NCI-H1417 treated with DMSO at 0.1 percent for 48 hours (cell line): ENCODE measurements around the gene NFKBIZ.

Experiments used
- DNase-seq: peaks from one replicate; lab custom pipeline; 2025; lab: John Stamatoyannopoulos, UW

Gene NFKBIZ

DNA sequence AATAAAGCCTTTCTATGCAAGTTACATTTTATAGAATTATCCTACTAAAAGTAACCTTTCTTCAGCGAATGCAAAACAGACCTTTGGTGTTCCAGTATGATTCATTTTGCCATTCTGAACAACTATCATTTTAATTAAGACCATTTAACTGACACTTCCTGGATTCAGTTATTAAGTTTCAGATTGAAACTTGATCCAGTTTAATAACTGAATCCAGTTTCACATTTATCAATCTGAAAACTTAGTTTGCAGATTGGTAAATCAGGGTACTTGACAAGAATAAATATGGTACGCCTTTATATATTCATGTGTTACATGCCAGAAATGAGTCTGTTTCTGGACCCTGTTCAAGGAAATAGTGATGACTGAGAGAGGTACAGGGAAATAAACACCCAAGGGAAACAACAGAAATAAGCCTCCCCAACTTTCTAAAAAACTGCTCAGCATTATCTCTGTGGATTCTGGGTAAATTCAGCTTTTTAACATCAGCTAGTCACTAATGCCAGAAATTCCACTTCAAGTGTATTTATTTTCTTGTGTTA is 23.3 kb upstream of the NFKBIZ start:
- no peak for DNase-seq

DNA sequence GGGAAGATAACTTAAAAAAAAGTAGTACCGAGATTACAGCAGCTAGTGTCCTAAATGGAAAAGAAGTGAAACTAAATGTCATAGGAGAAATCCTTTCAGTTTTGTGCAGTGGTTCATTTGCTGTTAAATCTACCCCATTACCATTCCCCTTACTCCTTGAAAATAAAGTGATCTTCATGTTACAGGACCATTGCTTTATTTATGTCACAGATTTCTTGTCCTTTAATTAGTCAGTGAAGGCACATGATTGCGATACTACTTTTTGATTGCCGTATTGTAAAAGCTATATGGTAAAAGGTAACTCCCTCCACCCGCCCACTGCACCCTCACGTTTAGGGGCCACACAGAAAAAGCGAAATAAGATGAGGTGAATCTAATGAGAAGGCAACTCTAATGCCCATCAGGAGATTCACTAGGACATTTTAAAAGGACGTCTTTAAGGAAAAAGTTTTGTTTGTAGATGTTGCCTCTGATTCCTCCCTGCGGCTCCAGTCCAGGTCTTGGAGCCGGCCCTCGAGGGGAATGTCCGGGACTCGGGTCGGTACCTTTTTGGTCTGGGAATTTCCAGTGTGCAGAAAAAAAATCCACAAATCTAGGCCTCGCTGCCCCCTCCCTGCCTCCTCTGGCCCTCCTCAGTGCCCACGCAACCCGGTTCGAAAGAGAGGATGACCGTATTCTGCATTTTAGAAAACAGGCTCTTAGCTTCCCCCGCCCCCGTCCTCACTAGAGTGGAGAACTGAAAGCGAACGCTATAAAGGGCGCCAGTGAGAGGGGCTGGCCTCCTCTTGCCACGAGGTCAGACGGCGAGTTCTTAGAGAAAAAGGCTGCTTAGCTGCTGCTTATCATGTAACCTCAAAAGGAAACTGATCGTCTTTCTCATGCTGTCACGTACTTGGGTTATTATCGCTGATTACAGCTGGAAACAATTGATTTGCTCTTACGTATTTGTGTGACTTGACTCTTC is 21.8 kb upstream of the NFKBIZ start:
- DNase-seq: no peak

DNA sequence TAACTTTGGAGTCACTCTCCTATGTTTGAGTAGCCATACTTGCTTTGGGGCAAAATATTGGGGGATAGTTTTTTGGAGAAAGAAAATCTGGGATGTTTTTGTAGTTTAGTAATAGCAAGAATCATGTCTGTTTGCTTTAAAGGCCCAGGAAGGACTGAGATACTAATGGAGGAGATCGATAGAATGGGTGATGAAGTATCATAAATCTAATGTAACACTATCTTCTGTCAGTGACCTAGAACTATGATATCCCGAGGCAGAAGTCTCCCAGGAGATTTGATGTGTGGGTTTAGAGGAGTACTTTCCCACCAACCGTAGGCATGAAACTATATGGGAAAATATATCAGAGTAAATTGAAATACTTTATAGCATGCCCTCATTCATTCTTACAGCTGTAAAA is 21.0 kb upstream of the NFKBIZ start:
- DNase-seq: no peak

DNA sequence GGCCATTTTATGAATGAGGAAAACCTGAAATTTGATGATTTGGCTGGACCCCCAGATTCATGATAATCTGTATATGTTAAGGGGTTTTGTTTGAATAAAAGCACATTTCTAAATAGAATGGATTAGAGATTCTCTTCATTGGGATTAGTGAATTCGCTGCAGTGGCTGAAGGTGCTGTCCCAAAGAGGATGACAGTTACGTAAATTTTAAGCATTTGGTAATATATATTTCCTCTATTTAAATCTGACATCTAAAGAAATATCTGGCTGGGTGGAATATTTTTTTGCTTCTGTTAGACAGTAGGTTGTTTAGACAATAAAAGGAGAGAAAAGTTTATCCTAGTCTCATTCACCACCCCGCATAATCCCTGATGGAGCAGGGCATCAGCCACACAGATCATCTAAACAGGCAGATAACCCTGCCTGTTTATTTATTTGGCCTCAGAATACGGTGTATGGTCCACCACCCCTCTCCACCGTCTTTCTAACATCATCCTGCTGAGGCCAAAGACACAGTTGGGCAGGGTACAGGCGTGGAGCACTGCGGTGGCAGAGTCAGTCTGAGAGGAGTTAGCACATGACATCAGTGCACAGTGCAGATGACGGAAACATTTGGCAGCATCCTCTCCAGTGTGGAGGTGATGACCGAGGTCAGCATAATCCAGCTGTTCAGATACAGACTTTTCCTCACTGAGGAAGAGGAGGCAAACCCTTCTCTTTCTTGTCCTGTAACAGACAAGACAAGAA is 20.4 kb upstream of the NFKBIZ start:
- no peak for DNase-seq

DNA sequence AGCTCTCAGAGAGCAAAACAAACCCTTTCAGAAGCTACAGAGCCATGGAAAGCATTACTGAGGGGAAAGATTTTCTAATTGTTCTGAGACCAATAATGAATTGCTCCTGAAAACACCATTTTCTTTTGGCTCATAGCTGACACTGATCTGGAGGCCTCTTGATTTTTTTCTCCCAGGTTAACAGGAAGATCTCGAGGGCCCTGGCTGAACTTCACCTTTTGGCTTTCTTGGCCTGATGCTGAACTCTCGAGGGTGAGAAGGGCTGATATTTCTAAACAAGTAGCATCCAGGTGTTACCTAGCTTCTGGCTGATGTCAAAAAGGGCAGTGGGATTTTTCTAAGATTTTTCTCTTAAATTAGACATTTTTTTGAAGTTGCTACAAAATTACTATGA is 19.9 kb upstream of the NFKBIZ start:
- DNase-seq: no peak

DNA sequence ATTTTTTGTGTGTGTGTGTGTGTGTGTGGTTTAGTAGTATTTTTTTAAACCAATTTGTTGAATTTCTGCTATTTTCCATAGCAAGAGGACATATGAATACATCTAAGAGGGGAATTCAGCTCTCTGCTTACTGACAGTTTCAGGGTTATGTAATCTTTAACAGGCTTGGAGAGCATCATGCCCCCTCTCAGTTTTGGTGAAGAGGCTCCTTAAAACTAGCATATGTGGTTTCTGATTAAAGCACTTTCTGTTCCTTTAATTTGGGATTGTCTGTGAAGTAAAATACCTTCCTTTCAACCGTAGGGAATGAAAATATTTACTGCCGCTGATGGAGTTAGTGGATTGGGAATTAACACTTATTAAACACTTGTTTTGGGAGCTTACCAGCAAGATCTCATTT is 19.4 kb upstream of the NFKBIZ start:
- no peak for DNase-seq

DNA sequence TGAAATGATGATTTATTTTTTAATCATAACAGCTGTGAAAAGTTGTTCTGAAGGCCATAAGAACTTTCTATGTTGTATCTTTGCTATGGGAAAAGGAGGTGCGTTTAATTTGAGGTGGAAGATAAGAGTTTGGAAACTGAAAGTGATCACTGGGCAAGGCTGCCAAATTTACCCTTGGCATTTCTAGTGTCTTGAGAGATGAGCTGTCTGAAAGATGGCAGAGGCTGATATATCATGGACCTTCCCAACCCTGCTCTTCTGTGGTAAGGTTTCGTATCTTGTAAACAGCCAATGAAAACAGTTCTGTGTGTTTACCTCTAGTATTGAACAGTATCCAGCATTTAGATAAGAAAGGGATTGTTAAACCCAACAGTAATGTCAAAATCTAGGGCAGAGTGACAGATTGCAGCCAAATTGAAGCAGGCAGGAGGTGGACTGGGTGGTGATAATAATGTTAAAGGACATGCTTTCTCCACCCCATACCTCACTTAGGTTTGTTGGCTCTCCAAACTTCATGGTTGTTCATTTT is 15.8 kb upstream of the NFKBIZ start:
- no peak for DNase-seq

DNA sequence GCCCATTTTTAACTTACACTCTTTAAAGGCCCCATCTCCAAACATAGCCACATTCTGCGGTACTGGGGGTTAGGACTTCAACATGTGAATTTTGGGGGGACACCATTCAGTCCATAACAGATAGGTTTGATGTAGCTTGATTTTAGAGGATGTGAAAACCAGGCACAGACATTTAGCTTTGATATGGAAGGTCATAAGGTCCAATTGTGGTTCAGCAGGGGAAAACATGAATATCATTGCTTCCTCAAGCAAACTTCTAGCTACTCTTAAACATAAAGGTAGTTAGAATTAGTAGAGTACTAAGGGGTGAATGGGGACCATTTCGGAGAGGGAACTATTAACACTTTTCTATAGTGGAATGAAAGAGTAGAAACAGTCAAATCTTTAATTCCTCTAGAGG is 13.6 kb upstream of the NFKBIZ start:
- DNase-seq: no peak

DNA sequence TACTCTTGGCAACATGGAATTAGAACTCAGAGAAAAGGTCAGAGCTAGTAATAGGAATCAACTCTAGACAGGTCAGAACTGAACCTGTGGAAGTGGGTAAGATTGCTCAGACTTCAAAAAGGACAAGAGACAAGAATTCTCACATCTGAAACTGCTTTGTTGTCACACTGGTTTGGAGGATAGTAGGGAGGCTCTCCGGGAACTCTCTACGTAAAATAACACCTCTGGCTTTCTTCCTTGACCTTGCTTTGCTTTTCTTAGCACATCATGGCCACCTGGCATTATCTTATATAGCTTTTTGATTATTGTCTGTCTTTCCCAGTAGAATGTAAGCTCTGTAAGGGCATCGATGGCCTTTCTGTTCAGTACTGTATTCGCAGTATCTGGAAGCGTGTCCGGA is 13.2 kb upstream of the NFKBIZ start:
- no peak for DNase-seq

DNA sequence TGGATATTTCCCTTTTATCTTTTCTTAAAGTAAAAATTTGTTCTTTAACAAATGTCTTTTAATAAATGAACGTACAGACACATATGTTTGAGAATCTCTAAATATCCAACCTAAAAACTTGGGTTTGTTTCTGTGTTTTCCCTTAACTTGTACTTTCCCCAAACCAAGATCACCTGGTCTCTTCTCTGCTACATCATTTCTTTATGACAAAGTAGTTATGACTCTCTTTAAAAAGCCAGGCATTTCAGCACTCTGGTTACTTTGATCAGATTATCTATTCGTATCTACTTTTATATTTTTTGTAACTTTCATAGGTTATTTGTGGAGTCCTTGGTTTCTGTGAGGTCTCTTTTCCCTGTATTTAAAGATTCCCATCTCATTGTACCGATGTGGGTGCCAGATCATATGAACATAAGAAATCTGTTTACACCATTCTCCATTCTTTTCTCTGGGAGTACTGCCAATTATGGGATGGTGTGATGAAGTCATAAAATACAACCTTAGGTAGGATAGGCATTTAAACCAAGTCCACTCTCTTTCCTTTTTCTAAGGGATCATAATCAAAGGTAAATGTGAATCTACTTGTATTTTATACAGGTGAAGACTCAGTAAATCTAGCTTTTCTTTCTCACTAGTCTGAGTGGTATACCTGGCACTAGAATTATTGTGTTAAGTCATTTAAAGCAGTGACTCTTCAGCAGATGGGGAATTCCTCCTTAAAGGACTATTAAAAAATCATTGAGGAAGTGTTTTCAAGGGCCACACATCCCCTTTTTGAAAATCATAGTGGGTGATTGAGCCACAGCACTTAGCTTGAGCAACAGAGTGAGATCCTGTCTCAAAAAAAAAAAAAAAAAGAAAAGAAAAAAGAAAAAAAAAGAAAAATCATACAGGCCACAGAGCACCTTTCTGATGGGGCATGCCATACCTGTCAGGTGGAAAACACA is 12.4 kb upstream of the NFKBIZ start:
- no peak for DNase-seq

DNA sequence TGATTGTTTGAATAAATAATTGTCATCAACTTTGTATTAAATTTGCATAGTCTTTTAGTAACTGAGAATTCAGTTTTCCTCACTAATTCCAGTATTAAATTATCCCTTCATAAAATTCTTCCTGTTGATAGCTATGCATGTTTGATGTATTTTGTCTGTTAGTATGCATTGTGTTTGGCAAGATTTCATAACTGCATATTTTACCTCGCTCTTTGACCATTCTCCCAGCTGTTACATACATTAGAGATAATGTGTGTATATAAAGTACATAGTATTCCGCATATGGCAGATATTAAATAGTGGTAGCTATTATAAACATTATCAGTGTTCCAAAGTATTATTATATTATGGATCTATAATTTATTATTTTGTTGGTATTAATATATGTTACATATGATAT is 10.6 kb upstream of the NFKBIZ start:
- no peak for DNase-seq

DNA sequence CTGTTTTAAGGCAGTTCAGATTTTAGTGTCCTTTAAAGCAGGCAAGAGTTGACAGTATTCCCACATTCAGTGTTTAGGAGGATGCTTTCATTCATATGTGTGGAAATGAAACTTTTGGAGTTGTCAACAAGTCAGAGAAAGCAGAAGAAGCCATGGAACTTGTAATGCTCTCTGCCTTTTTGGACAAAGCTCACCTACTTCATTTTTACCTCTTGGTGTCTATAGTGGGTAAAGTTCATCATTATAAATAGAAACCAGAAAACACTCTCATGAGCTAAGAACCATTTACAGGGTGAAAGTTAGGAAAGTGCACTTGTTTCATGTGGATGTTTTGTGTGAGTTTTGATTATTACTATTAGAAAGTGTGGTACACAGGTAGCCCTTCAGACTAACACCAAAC is 9.2 kb upstream of the NFKBIZ start:
- DNase-seq: no peak

DNA sequence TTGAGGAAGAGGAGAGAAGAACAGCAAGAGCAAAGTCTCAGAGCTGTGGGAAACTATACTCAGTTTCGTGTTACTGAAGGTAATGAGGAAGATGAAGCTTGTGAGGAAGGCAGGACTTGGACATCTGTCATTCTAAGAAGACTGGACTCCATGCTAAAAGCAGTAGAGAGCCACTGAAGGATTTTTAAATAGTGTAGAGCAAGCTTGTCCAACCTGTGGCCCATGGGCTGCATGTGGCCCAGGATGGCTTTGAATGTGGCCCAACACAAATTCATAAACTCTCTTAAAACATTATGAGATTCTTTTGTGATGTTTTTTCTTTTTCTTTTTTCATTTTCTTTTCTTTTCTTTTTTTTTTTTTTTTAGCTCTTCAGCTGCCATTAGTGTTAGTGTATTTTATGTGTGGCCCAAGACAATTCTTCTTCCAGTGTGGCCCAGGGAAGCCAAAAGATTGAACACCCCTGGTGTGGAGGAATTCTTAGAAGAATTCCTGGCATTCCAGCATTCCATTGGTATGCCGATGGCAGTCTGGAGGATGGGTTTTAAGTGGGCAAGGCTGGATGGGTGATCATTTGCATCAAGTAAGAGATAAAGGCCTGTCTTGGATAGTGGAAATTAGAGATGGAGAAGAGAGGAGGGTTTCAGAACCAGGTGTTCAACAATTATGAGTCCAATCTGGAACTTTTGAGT is 6.9 kb upstream of the NFKBIZ start:
- DNase-seq: no peak

DNA sequence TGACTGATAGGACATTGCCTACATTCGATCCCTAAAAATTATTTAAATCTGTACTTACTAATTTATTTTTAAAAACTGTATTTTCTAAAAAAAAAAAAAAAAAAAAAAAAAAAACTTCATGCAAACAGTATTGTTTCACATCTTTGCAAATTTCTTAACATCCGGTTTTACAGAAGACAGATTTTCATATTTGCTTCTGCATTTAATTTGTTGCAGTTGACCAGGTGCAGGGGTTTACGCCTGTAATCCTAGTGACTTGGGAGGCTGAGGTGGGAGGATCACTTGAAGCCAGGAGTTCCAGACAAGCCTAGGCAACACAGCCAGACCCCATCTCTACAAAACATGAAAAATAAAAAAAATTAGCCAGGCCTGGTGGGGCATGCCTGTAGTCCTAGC is 6.4 kb upstream of the NFKBIZ start:
- no peak for DNase-seq

DNA sequence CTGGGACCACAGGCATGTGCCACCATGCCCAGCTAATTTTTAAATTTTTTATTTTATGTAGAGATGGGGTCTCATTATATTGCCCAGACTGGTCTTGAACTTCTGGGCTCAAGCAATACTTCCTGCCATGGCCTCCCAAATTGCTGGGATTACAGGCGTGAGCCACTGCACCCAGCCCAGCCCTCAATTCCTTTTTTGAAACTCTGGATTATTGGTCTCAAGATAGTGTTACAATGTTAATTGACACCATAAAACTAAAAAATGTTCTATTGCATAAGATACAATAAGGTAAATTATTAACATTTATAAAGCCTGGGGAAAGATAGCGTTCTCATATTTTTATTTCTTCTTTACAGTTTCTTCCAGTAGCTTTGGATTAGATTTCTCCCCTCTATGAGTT is 3.9 kb upstream of the NFKBIZ start:
- DNase-seq: no peak

DNA sequence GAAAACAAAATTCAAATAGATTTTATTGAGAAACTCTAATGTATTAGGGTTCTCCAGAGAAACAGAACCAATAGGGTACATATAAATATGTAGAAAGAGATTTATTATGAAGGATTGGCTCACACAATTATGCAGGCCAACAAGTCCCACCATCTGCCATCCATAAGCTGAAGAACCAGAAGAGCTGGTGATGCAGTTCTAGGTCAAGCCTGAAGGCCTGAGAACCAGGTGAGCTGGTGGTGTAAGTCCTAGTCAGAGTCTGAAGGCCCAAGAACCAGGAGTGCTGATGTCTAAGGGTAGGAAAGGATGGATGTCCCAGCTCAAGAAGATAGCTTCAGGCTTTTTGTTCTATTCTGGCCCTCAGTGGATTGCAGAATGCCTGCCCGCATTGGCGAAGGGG is 2.6 kb upstream of the NFKBIZ start:
- DNase-seq: no peak

DNA sequence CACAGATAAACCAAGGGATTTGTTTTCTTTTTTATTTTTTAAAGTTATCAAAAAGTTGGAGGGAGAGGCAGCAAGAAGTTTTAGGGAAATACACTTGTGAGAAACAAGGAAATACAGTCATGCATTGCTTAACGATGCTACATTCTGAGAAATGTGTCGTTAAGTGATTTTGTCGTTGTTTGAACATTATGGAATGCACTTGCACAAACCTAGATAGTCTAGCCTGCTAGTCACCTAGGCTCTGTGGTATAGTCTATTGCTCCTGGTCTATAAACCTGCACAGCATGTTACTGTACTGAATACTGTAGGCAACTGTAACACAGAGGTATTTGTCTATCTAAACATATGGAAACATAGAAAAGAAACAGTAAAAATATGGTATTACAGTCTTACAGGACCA is 2.0 kb upstream of the NFKBIZ start:
- DNase-seq: no peak

DNA sequence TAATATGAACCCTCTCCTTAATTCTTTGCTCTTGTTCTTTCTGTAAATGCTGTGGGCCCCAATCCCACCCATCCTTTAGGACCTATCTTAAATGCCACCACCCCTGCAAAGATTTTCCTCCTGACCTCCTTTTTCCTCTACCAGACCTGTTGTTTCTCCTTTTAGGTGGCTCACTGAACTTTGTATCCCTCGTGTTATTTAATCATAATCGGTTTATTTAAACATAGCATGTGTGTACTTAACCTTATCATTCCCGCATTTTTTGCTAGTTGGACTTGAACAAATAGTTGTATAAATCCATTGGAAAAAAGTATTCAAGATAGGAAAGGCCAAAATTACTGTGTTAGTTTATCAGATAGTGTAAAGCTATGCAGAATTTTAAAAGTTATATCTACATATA is 988 bp upstream of the NFKBIZ start:
- no peak for DNase-seq

DNA sequence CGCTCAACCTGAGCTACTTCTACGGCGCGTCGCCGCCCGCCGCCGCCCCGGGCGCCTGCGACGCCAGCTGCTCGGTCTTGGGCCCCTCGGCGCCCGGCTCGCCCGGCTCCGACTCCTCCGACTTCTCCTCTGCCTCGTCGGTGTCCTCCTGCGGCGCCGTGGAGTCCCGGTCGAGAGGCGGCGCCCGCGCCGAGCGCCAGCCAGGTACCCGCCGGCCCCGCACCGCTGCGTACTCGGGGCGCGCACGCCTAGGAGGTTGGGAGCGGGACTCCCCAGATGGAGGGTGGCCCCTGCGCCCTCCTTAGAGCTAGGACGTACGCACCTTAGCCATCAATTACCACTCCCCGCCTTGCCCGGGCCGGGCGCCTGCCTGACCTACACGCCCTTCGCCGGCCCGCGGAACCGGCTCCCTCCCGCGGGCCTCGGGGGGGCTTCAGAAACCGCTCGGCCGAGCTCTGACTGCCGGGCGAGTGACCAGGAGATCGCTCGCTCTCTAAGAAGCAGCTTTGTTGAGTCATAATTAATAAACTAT is 466 bp downstream of the NFKBIZ start:
- DNase-seq: no peak

DNA sequence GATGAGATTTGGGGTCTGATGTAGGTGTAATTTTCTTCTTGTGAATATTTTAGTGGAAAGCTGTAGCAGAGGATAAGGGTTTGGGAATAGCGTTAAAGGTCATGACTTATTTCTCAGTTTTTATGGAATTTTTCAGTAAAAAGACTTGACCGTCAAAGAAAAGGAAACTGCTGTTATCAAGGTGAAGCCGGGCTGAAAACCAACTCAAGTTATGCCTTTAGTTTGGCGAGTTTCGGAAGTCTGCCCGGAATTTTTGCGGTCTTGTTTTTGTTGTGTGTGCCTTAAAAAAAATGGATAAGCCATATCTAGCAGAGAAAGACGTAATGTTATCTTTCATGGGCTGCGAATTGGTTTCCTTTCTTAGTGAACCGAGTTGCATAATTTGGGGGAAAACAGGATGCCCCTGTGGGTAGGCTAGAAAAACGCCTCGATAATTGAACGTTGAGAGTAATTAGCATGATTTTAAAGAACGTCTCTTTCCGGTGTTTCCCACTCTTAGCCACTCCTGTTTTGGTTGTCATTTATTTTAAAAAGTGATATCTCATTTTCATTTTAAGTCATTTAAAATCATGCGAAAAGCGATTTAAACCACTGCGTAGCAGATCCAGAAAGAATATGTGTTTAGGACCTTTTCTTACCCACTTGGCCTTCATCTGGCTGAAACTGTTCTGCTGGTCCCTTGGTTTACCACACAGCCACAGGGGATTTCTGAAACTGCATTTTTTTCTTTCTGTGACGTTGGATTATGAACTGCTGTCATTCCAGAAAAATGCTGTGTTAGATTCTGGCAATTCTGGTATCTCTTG is 1.1 kb downstream of the NFKBIZ start:
- no peak for DNase-seq
